Astrocyte (in vitro differentiated cells and primary cell): Measurements from ENCODE around the gene PAOX. TPM values are rescaled to one million over a fixed set of nuclear protein-coding genes. Genes with fewer than 3 reads are reported as not detected.
"Not testable (repeated sequence)": the region's sequence is repeated elsewhere in the genome, so short reads cannot be mapped to it uniquely, and the experiment has no call there.

Experiments used
- DNase-seq: peaks from one replicate; pipeline ENCODE4 v3.0.0-alpha.2; 2010; ENCODE audit warnings: low read depth
- FAIRE-seq: peaks from 2 replicates; lab custom pipeline; 2011; peaks lifted over from hg19 to GRCh38; lab: Jason Lieb, UNC
- H2AFZ ChIP-seq: 2 replicates; pipeline ENCODE4 v1.6.0; 2012; ENCODE audit warnings: low read depth, low read length, inconsistent platforms
- H3K27ac ChIP-seq: 2 replicates; pipeline ENCODE4 v1.5.1; 2011; ENCODE audit warnings: low read depth, low read length, inconsistent platforms
- H3K27me3 ChIP-seq: 2 replicates; pipeline ENCODE4 v1.6.0; 2011; ENCODE audit warnings: low read length, inconsistent platforms; ENCODE audit not compliant: insufficient read depth
- H3K36me3 ChIP-seq: 2 replicates; pipeline ENCODE4 v1.5.1; 2011; ENCODE audit warnings: low read length, inconsistent platforms; ENCODE audit not compliant: insufficient read depth
- H3K4me1 ChIP-seq: 2 replicates; pipeline ENCODE4 v1.5.1; 2011; ENCODE audit warnings: low read length, inconsistent platforms; ENCODE audit not compliant: insufficient read depth
- H3K4me2 ChIP-seq: 2 replicates; pipeline ENCODE4 v1.6.0; 2012; ENCODE audit warnings: low read length, inconsistent platforms
- H3K4me3 ChIP-seq: 2 replicates; pipeline ENCODE4 v1.5.1; 2011; ENCODE audit warnings: low read depth, mild to moderate bottlenecking, low read length, inconsistent platforms; ENCODE audit not compliant: insufficient read depth
- H3K79me2 ChIP-seq: 2 replicates; pipeline ENCODE4 v1.6.0; 2012; ENCODE audit warnings: mild to moderate bottlenecking, low read length, inconsistent platforms; ENCODE audit not compliant: insufficient read depth
- H3K9ac ChIP-seq: 2 replicates; pipeline ENCODE4 v1.6.0; 2012; ENCODE audit warnings: mild to moderate bottlenecking, low read length, inconsistent platforms
- H3K9me3 ChIP-seq: 2 replicates; pipeline ENCODE4 v1.5.1; 2012; ENCODE audit warnings: low read depth, mild to moderate bottlenecking, low read length, inconsistent platforms; ENCODE audit not compliant: insufficient read depth
- H4K20me1 ChIP-seq: 2 replicates; pipeline ENCODE4 v1.6.0; 2012; ENCODE audit warnings: low read length, inconsistent platforms; ENCODE audit not compliant: insufficient read depth
- H3K27ac Mint-ChIP-seq: one replicate; pipeline ENCODE4 v1.8.0; 2021; ENCODE audit warnings: mild to moderate bottlenecking, mixed read lengths; ENCODE audit not compliant: unreplicated experiment
- H3K27me3 Mint-ChIP-seq: one replicate; pipeline ENCODE4 v1.8.0; 2021; ENCODE audit warnings: low read depth, mixed read lengths; ENCODE audit not compliant: unreplicated experiment
- H3K36me3 Mint-ChIP-seq: one replicate; pipeline ENCODE4 v1.8.0; 2021; ENCODE audit warnings: low read depth, mixed read lengths; ENCODE audit not compliant: unreplicated experiment
- H3K4me1 Mint-ChIP-seq: one replicate; pipeline ENCODE4 v1.8.0; 2021; ENCODE audit warnings: low read depth, mixed read lengths; ENCODE audit not compliant: unreplicated experiment
- H3K4me3 Mint-ChIP-seq: one replicate; pipeline ENCODE4 v1.8.0; 2021; ENCODE audit warnings: mild to moderate bottlenecking, moderate library complexity, mixed read lengths; ENCODE audit not compliant: unreplicated experiment
- H3K9me3 Mint-ChIP-seq: one replicate; pipeline ENCODE4 v1.8.0; 2021; ENCODE audit warnings: mild to moderate bottlenecking, mixed read lengths; ENCODE audit not compliant: unreplicated experiment
- EZH2 ChIP-seq: IDR thresholded peaks from 2 replicates; pipeline ENCODE4 v1.6.1; 2012; ENCODE audit warnings: mild to moderate bottlenecking, low read length, inconsistent platforms; ENCODE audit not compliant: insufficient read depth
- total RNA-seq: library from RNA; stranded (reverse); gene quantifications from 2 replicates; pipeline ENCODE4 v1.2.1, GENCODE V29; 2021
- TF ChIP-seq, protein P1 (sequence below): IDR thresholded peaks from 2 replicates; pipeline ENCODE4 v1.5.1; 2011; ENCODE audit warnings: low read depth, mild to moderate bottlenecking, inconsistent platforms, low read length, moderate library complexity; ENCODE audit not compliant: insufficient read depth

PAOX gene
- total RNA-seq, 1 donor from 2014 or later: 7.9 TPM

DNA sequence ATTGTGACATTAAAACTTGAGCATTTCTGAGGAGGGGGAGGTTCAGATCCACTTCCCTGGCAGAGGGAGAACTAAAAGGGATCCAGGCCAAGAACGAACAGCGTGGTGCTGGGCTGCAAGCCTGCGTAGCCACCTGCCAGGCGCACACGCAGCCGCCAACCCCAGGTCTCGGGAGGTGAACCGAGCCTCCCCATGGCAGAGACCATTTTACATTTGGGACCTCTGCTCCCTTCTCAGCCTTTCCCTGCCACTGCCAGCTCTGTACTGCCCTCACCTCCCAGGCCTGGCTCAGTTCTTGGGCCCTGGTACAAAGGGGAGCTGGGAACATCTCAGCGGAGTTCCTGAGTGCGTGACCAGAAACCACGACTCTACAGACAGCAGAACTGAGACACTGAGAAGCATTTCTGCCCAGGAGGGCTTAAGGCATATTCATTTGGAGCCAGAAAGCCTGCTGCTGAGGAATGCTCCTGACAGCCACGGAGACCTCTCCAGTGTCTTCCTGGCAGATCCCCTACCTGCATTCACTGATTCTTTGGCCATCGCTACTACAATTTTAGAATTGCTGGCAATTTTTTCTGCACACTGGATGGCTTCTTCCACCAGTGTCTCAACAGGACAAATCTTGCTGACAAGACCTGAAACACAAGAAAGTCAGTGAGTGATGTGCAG, 13.5 kb upstream of the PAOX start:
- H3K9me3 Mint-ChIP-seq: no peaks in the 10 kb centered on the region
- no peak overlapping the region for H3K9ac ChIP-seq
- H4K20me1 ChIP-seq: peaks cover 5% of the 10 kb centered on the region
- H3K36me3 Mint-ChIP-seq: peaks cover 17% of the 10 kb centered on the region
- no peak overlapping the region for H3K27ac Mint-ChIP-seq
- H3K4me2 ChIP-seq: no peak overlapping the region
- no peak for FAIRE-seq
- no peaks in the 10 kb centered on the region for H3K4me1 Mint-ChIP-seq
- no peaks in the 10 kb centered on the region for H3K27me3 Mint-ChIP-seq
- H2AFZ ChIP-seq: no peak overlapping the region
- no peak for TF ChIP-seq EZH2
- TF ChIP-seq, protein P1, sequence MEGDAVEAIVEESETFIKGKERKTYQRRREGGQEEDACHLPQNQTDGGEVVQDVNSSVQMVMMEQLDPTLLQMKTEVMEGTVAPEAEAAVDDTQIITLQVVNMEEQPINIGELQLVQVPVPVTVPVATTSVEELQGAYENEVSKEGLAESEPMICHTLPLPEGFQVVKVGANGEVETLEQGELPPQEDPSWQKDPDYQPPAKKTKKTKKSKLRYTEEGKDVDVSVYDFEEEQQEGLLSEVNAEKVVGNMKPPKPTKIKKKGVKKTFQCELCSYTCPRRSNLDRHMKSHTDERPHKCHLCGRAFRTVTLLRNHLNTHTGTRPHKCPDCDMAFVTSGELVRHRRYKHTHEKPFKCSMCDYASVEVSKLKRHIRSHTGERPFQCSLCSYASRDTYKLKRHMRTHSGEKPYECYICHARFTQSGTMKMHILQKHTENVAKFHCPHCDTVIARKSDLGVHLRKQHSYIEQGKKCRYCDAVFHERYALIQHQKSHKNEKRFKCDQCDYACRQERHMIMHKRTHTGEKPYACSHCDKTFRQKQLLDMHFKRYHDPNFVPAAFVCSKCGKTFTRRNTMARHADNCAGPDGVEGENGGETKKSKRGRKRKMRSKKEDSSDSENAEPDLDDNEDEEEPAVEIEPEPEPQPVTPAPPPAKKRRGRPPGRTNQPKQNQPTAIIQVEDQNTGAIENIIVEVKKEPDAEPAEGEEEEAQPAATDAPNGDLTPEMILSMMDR: no peak
- no peaks in the 10 kb centered on the region for H3K79me2 ChIP-seq
- no peaks in the 10 kb centered on the region for H3K9me3 ChIP-seq
- H3K27ac ChIP-seq: no peak overlapping the region
- H3K36me3 ChIP-seq: peaks cover 5% of the 10 kb centered on the region
- no peak for DNase-seq
- no peak overlapping the region for H3K4me3 ChIP-seq
- no peak overlapping the region for H3K4me3 Mint-ChIP-seq
- H3K27me3 ChIP-seq: no peaks in the 10 kb centered on the region
- H3K4me1 ChIP-seq: no peaks in the 10 kb centered on the region

DNA sequence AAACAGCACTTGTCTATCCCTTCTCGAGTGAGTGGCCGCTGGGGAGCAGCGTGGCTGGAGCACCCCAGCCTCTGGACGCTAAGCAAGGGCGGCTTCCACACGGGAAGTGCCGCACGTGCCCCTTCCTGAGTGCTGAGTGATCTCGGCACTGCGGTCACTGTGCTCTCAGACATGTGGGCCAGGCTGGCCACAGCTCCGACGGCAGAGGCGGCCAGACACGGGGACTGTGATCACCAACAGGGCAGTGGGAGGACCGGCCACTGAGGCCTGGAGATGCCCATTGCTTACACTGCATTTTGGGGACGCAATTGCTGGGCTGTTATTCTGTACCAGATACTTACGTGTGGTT, 13.0 kb upstream of the PAOX start:
- peaks cover 18% of the 10 kb centered on the region for H3K36me3 Mint-ChIP-seq
- DNase-seq (no peak), FAIRE-seq (no peak)
- H3K4me1 ChIP-seq: no peaks in the 10 kb centered on the region
- H3K9me3 Mint-ChIP-seq: no peaks in the 10 kb centered on the region
- no peaks in the 10 kb centered on the region for H3K9me3 ChIP-seq
- H3K4me3 Mint-ChIP-seq: no peak overlapping the region
- no peak overlapping the region for H3K4me3 ChIP-seq
- no peaks in the 10 kb centered on the region for H3K27me3 Mint-ChIP-seq
- no peaks in the 10 kb centered on the region for H3K79me2 ChIP-seq
- H3K36me3 ChIP-seq: peaks cover 5% of the 10 kb centered on the region
- H3K4me1 Mint-ChIP-seq: no peaks in the 10 kb centered on the region
- no peak overlapping the region for H3K9ac ChIP-seq
- H3K27me3 ChIP-seq: no peaks in the 10 kb centered on the region
- TF ChIP-seq, protein P1: no peak
- TF ChIP-seq EZH2: no peak
- no peak overlapping the region for H3K27ac ChIP-seq
- H2AFZ ChIP-seq: no peak overlapping the region
- no peak overlapping the region for H3K4me2 ChIP-seq
- H3K27ac Mint-ChIP-seq: no peak overlapping the region
- H4K20me1 ChIP-seq: peaks cover 5% of the 10 kb centered on the region

DNA sequence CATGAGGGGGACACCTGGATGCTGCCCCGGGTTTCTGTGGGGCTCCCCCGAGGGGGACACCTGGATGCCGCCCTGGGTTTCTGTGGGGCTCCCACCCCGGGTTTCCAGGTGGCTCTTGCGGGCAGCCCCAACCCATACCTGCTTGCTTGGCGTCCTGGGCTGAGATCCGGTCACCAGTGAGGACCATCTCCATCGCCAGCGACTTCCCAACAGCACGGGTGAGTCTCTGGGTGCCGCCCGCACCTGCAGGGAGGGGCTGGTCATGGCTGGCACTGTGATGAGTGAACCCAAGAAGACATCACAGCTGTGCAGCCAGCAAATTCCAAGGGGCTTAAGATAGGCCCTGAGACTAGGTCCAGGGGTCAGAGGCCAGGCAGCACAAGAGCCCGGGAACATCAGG, 12.3 kb upstream of the PAOX start:
- DNase-seq (no peak), FAIRE-seq (no peak)
- H3K79me2 ChIP-seq: peaks cover 3% of the 10 kb centered on the region
- H3K4me2 ChIP-seq: no peak overlapping the region
- H3K27ac ChIP-seq: no peak overlapping the region
- no peak overlapping the region for H3K9ac ChIP-seq
- no peak overlapping the region for H2AFZ ChIP-seq
- H3K9me3 ChIP-seq: no peaks in the 10 kb centered on the region
- H4K20me1 ChIP-seq: peaks cover 5% of the 10 kb centered on the region
- H3K27me3 Mint-ChIP-seq: no peaks in the 10 kb centered on the region
- H3K36me3 ChIP-seq: peaks cover 5% of the 10 kb centered on the region
- no peak for TF ChIP-seq EZH2
- TF ChIP-seq, protein P1: no peak
- H3K4me3 ChIP-seq: no peak overlapping the region
- H3K4me3 Mint-ChIP-seq: no peak overlapping the region
- H3K27me3 ChIP-seq: no peaks in the 10 kb centered on the region
- H3K9me3 Mint-ChIP-seq: no peaks in the 10 kb centered on the region
- H3K27ac Mint-ChIP-seq: no peak overlapping the region
- no peaks in the 10 kb centered on the region for H3K4me1 Mint-ChIP-seq
- H3K36me3 Mint-ChIP-seq: peaks cover 18% of the 10 kb centered on the region
- no peaks in the 10 kb centered on the region for H3K4me1 ChIP-seq

DNA sequence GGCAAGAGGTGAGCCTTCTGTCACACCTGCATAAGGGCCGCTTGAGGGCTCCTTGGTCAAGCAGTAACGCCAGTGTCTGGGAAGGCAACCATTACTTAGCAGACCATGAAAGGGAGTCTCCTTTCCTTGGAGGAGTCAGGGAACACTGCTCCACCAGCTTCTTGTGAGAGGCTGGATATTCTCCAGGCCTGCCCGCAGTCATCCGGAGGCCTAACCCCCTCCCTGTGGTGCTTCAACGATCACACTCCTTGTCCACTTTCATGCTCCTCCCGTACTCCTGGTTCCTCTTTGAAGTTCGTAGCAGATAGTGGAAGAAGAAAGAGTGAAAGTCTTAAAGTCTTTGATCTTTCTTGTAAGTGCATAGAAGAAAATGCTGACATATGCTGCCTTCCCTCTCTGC, 11.6 kb upstream of the PAOX start:
- DNase-seq, H3K9me3 Mint-ChIP-seq, H3K4me3 ChIP-seq, H3K4me1 ChIP-seq, H3K4me1 Mint-ChIP-seq, H2AFZ ChIP-seq, H3K36me3 ChIP-seq, H3K27ac ChIP-seq, H3K79me2 ChIP-seq, H3K9me3 ChIP-seq, H3K4me2 ChIP-seq, H3K27ac Mint-ChIP-seq, H4K20me1 ChIP-seq, H3K27me3 Mint-ChIP-seq, H3K27me3 ChIP-seq, FAIRE-seq, H3K4me3 Mint-ChIP-seq, H3K9ac ChIP-seq: not testable (repeated sequence)
- peaks cover 13% of the 10 kb centered on the region for H3K36me3 Mint-ChIP-seq
